Measurements from ENCODE around the gene SLC6A11. TPM values are rescaled to one million over a fixed set of nuclear protein-coding genes. Genes with fewer than 3 reads are reported as not detected.

The SLC6A11 gene
- total and polyA plus RNA-seq, 2 of the 8 experiments (the other 6 are each of a cell fraction or from before 2014, with no cell fraction given): 0.78 to 1.5 TPM

DNA sequence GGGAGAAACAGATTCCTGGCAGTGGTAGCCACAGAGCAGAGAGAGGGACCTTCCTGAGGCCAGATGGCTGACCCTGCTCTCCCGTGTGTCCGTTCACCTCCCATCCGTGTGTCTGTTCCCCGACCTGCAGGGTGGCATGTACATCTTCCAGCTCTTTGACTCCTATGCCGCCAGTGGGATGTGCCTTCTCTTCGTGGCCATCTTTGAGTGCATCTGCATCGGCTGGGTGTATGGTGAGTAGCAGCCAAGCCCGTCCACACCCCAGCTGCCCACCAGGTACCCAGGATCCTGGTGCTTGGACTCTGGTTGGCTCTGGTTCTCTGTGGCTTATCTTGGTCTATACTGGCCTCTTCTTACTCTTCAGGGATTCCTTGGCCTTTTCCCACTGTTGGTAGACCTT, 117.0 kb downstream of the SLC6A11 start:
- H2BK20ac ChIP-seq (ENCODE audit: low read length): no peak overlapping the region
- H3K27ac ChIP-seq (ENCODE audit: low read depth, low read length): no peak overlapping the region
- no peaks in the 10 kb centered on the region for H3K79me2 ChIP-seq (ENCODE audit: control insufficient read depth in 1 of 2, insufficient read depth in 2 of 2, low read length in 2 of 2)
- H2AK5ac ChIP-seq (ENCODE audit: low read depth, low read length): no peak overlapping the region
- H4K20me1 ChIP-seq (replicated peaks in 1 of 2; ENCODE audit: control insufficient read depth in 1 of 2, insufficient read depth in 2 of 2, low read length in 2 of 2): no peaks in the 10 kb centered on the region
- no peak overlapping the region; a peak in 1 of 7 replicates for H3K9ac ChIP-seq (replicated peaks in 1 of 4; ENCODE audit: extremely low read depth in 1 of 4, low read depth in 3 of 4, low read length in 3 of 4)
- H3K27me3 ChIP-seq (replicated peaks in 1 of 4; ENCODE audit: control insufficient read depth in 3 of 4, extremely low read depth in 1 of 4, insufficient read depth in 3 of 4, low read length in 3 of 4): no peaks in the 10 kb centered on the region
- H2BK5ac ChIP-seq (ENCODE audit: low read depth, low read length): no peak overlapping the region
- no peak overlapping the region for H3K4ac ChIP-seq (replicated peaks; ENCODE audit: insufficient read length, low read depth, low read length)
- FAIRE-seq (no peak), DNase-seq (ENCODE audit: low read depth in 1 of 2, low spot score in 2 of 2) (no peak)
- no peak overlapping the region for H3K18ac ChIP-seq (ENCODE audit: extremely low read depth, low read length)
- no peak overlapping the region for H2BK15ac ChIP-seq (ENCODE audit: low read length)
- no peaks in the 10 kb centered on the region for H3K36me3 ChIP-seq (ENCODE audit: control insufficient read depth in 2 of 4, insufficient read depth in 4 of 4, low read length in 3 of 4)
- H2BK12ac ChIP-seq (ENCODE audit: low read depth, low read length): no peak overlapping the region
- 86% methylated on average over 8 of the region's 8 CpGs; no CpG with 5 or more reads in 1 of the 2 experiments for WGBS, 2 experiments (ENCODE audit: extremely low coverage in 1 of 2, insufficient coverage in 1 of 2, insufficient read length in 1 of 2, insufficient replicate concordance in 2 of 2, low coverage in 1 of 2, low lambda C conversion rate in 2 of 2, missing lambda C conversion rate in 1 of 2)
- no peak overlapping the region for H3K4me2 ChIP-seq (ENCODE audit: insufficient read depth in 1 of 2, low read depth in 2 of 2, low read length in 2 of 2)
- no peak overlapping the region; the same call in 1 of the 2 replicates for H4K8ac ChIP-seq (ENCODE audit: extremely low read depth, insufficient read depth, low read length)
- H3K4me3 ChIP-seq (ENCODE audit: extremely low read depth in 1 of 4, insufficient read depth in 2 of 4, low read depth in 3 of 4, low read length in 4 of 4): no peak overlapping the region
- no peaks in the 10 kb centered on the region for H3K9me3 ChIP-seq (ENCODE audit: insufficient read depth in 2 of 2, low read depth in 1 of 2, low read length in 1 of 2)
- no peaks in the 10 kb centered on the region; the same call in 1 of the 2 replicates for H3K79me1 ChIP-seq (ENCODE audit: low read depth, low read length)
- H4K91ac ChIP-seq (replicated peaks; ENCODE audit: insufficient read length, low read length): no peak overlapping the region
- H2BK120ac ChIP-seq (replicated peaks; ENCODE audit: low read depth, low read length): no peak overlapping the region
- CTCF ChIA-PET (ENCODE audit: partially characterized antibody): interaction anchor here (1.2 to 4.1 kb wide), 5 partner anchors 9 to 177 kb away, joined by 3 to 16 read pairs (median 5); no protein-coding TSS in a partner anchor
- H3K56ac ChIP-seq (replicated peaks; ENCODE audit: insufficient read length, low read depth, low read length): no peak overlapping the region
- no peak overlapping the region for H2AFZ ChIP-seq (ENCODE audit: low read length)
- no peaks in the 10 kb centered on the region for H3K23me2 ChIP-seq (ENCODE audit: low read depth, low read length)
- H3K4me1 ChIP-seq (replicated peaks in 1 of 4; ENCODE audit: control insufficient read depth in 3 of 4, insufficient read depth in 4 of 4, low read length in 3 of 4): peaks cover 0 to 5% (median 2%) of the 10 kb centered on the region in 4 experiments; a peak in 4 of 7 replicates
- no peak overlapping the region for H3K23ac ChIP-seq (ENCODE audit: insufficient read length)
- no peak overlapping the region for H4K5ac ChIP-seq (ENCODE audit: insufficient read length, low read depth, low read length)
- POLR2A ChIA-PET (ENCODE audit: partially characterized antibody): interaction anchor here (0.6 kb wide), 1 partner anchor 871 kb away, joined by 3 read pairs; no protein-coding TSS in a partner anchor
- H3K14ac ChIP-seq (ENCODE audit: insufficient read length): no peak overlapping the region
- TF ChIP-seq SAP30 (IDR thresholded peaks at IDR 0.05; ENCODE audit: insufficient read depth, insufficient replicate concordance, low read length) (no peak), MAX (IDR thresholded peaks at IDR 0.05) (no peak), SIX5 (IDR thresholded peaks at IDR 0.05; ENCODE audit: low read depth, low read length) (no peak), SIN3A (conservative IDR thresholded peaks at IDR 0.05 in 1 of 2, IDR thresholded peaks at IDR 0.05 in 1 of 2; ENCODE audit: low read depth in 1 of 2, low read length in 2 of 2) (no peak), ATF3 (IDR thresholded peaks at IDR 0.05; ENCODE audit: insufficient read depth, low read depth, low read length) (no peak), FOSL1 (IDR thresholded peaks at IDR 0.05; ENCODE audit: insufficient read depth, low read depth, low read length) (no peak)

Measured in H1 (cell line).